CD4-positive, alpha-beta T cell (primary cell): ENCODE results near the gene NEURL4. TPM values are rescaled to one million over a fixed set of nuclear protein-coding genes. Genes with fewer than 3 reads are reported as not detected.

ENCODE experiments used
- ATAC-seq: fragments of 200-7000 bp; cut with Tn5 transposase; one replicate; pipeline ENCODE4 v1.10.0; 2022; ENCODE audit warnings: mild to moderate bottlenecking; ENCODE audit not compliant: poor library complexity
- CTCF ChIA-PET: fragments of 350-600 bp; sonication (Branson Sonifier 250); formaldehyde crosslinking; loops from one replicate; lab custom pipeline; 2021; ENCODE audit warnings: antibody characterized with exemption, inconsistent platforms; lab: Charles Lee
- POLR2A ChIA-PET: fragments of 350-600 bp; sonication (Branson Sonifier 250); formaldehyde crosslinking; loops from one replicate; lab custom pipeline; 2021; ENCODE audit warnings: antibody characterized with exemption, inconsistent platforms; lab: Charles Lee
- DNase-seq, 14 experiments: peaks; one replicate each; pipeline ENCODE4 v3.0.0-alpha.2; 2013 to 2020; ENCODE audit warnings: mixed read lengths in 2 of 14
- H3K27ac ChIP-seq, 2 donors: one replicate each; pipeline versions ENCODE4 v1.5.1 to v1.7.0; 2013; ENCODE audit warnings: low read length in 2 of 2, low read depth in 1 of 2, mild to moderate bottlenecking in 1 of 2
- H3K27me3 ChIP-seq, 2 experiments: 1 replicate in 1 of 2; 2 replicates in 1 of 2; pipeline versions ENCODE4 v1.6.1 to v1.7.0; 2013; ENCODE audit warnings: low read length in 2 of 2, control low read depth in 1 of 2, mild to moderate bottlenecking in 1 of 2, moderate library complexity in 1 of 2; ENCODE audit not compliant: insufficient read depth in 2 of 2, control insufficient read depth in 1 of 2
- H3K36me3 ChIP-seq: one replicate; pipeline ENCODE4 v1.6.1; 2013; ENCODE audit warnings: low read length, control low read depth; ENCODE audit not compliant: insufficient read depth
- H3K4me1 ChIP-seq: one replicate; pipeline ENCODE4 v1.6.1; 2013; ENCODE audit warnings: low read length, control low read depth; ENCODE audit not compliant: insufficient read depth
- H3K4me3 ChIP-seq: one replicate; pipeline ENCODE4 v1.5.1; 2013; ENCODE audit warnings: mild to moderate bottlenecking, low read length, moderate library complexity
- H3K9me3 ChIP-seq, 2 experiments: 1 replicate in 1 of 2; 2 replicates in 1 of 2; pipeline versions ENCODE4 v1.6.1 to v1.7.0; 2013; ENCODE audit warnings: low read length in 2 of 2, mild to moderate bottlenecking in 2 of 2, control low read depth in 1 of 2, moderate library complexity in 1 of 2; ENCODE audit not compliant: control insufficient read depth in 1 of 2, insufficient read depth in 1 of 2
- H3K27ac Mint-ChIP-seq: one replicate; pipeline ENCODE4 v1.8.0; 2020; ENCODE audit warnings: mixed read lengths
- H3K27me3 Mint-ChIP-seq: one replicate; pipeline ENCODE4 v1.8.0; 2021; ENCODE audit warnings: mixed read lengths
- H3K36me3 Mint-ChIP-seq: one replicate; pipeline ENCODE4 v1.8.0; 2021; ENCODE audit warnings: low read depth, mixed read lengths
- H3K4me1 Mint-ChIP-seq: one replicate; pipeline ENCODE4 v1.8.0; 2021; ENCODE audit warnings: low read depth, mixed read lengths
- H3K4me3 Mint-ChIP-seq: one replicate; pipeline ENCODE4 v1.8.0; 2020; ENCODE audit warnings: mild to moderate bottlenecking, mixed read lengths
- H3K9me3 Mint-ChIP-seq: one replicate; pipeline ENCODE4 v1.8.0; 2020; ENCODE audit warnings: mixed read lengths
- CTCF ChIP-seq: fragments of 200-600 bp; IDR thresholded peaks from one replicate; pipeline ENCODE4 v1.8.0; 2022; ENCODE audit warnings: antibody characterized with exemption, mild to moderate bottlenecking
- intact Hi-C, 2 experiments: fragments of 100-400 bp; cut with DNase I in 1 of 2; cut with micrococcal nuclease in 1 of 2; formaldehyde crosslinking; loops; one replicate each; pipeline versions ENCODE4 v1.15.1 to v1.9.0; 2023 to 2025; cut with DNase I, micrococcal nuclease
- polyA plus RNA-seq, 2 donors: library from polyadenylated mRNA; unstranded; fragments of 120-200 nt; gene quantifications; one replicate each; pipeline ENCODE4 v1.2.1, GENCODE V29; 2013
- total RNA-seq, 174 experiments: library from RNA in 2 of 174; stranded (reverse) in 2 of 174; gene quantifications; one replicate each; pipeline ENCODE4 v1.2.3 and lab custom pipeline; 2021 to 2026

NEURL4 gene
- total RNA-seq (10 to 100 TPM; 29.0 to 30.8 TPM), total RNA-seq (lab: John Stamatoyannopoulos, UW) (20.9 to 101 (median 63.4) reads per million in 172 experiments)
- 22.7 TPM for polyA plus RNA-seq (2013, experiment 1 of 2)
- polyA plus RNA-seq (2013, experiment 2 of 2) = 26.8 TPM

- POLR2A ChIA-PET = interaction anchor here (0.8 to 4.1 kb wide), 22 partner anchors 8 to 358 kb away, joined by 3 to 46 read pairs (median 8); partner anchors contain the start of genes ACADVL, ACAP1, DLG4 and FXR2
- Mint-ChIP-seq H3K27me3 (no peaks in the 10 kb centered on the region), H3K9me3 (no peaks in the 10 kb centered on the region), H3K4me3 (peak within 1 kb of the TSS; percentile 90), H3K36me3 (peaks cover 27% of the 10 kb centered on the region), H3K27ac (peak within 1 kb of the TSS; percentile 88), H3K4me1 (peaks cover 47% of the 10 kb centered on the region)
- H3K27ac ChIP-seq = peak within 1 kb of the TSS; percentile 80 to 92
- intact Hi-C loops = loop anchor here (1.0 to 10.0 kb wide), 4 partner anchors 12 to 526 kb away; partner anchors contain the start of genes CYB5D1 (in 1 of the 2), GPS2 (in 1 of the 2), NAA38 (in 1 of the 2) and TMEM88 (in 1 of the 2)
- ATAC-seq (peak; percentile 45), DNase-seq (peak in 7 of 14 experiments; percentile 17 to 70 (median 27))
- H3K4me3 ChIP-seq = peak within 1 kb of the TSS; percentile 64
- TF ChIP-seq CTCF = no peak
- no peaks in the 10 kb centered on the region for H3K9me3 ChIP-seq
- peaks cover 20% of the 10 kb centered on the region for H3K36me3 ChIP-seq
- H3K4me1 ChIP-seq = peaks cover 58% of the 10 kb centered on the region
- CTCF ChIA-PET = interaction anchor here (0.7 to 1.5 kb wide), 8 partner anchors 15 to 232 kb away, joined by 3 to 5 read pairs (median 4); partner anchors contain the start of genes SENP3 and SLC2A4
- H3K27me3 ChIP-seq = no peaks in the 10 kb centered on the region
These were observed at the start of gene NEURL4 for GRCh38 chr17:7328840-7329373. Gene NEURL4, minus strand, starts transcription at chr17:7329335. Its CDS starts 23 bp downstream, at chr17:7329312.

DNA sequence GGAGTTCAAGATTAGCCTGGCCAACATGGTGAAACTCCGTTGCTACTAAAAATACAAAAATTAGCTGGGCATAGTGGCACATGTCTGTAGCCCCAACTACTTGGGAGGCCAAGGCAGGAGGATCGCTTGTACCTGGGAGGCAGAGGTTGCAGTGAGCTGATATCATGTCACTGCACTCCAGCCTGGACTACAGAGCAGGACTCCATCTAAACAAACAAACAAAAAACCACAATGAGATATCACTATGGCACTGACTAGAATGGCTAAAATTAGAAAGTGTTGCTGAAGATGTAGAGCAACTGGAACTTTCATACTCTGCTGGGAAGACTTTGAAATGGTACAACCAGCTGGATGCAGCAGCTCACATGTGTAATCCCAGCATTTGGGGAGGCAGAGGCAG is 45.2 kb upstream of the NEURL4 start:
- intact Hi-C loops = no loop called here
- Mint-ChIP-seq H3K4me1 (no peaks in the 10 kb centered on the region), H3K27me3 (peaks cover 18% of the 10 kb centered on the region), H3K27ac (no peak overlapping the region), H3K36me3 (no peaks in the 10 kb centered on the region), H3K4me3 (no peak overlapping the region), H3K9me3 (no peaks in the 10 kb centered on the region)
- CTCF ChIA-PET = no interaction called here
- H3K36me3 ChIP-seq = no peaks in the 10 kb centered on the region
- H3K27me3 ChIP-seq = no peaks in the 10 kb centered on the region
- H3K27ac ChIP-seq = no peak overlapping the region
- peaks cover 0 to 4% of the 10 kb centered on the region in 2 experiments for H3K9me3 ChIP-seq
- TF ChIP-seq CTCF = no peak
- DNase-seq (no peak), ATAC-seq (no peak)
- POLR2A ChIA-PET = no interaction called here
- H3K4me1 ChIP-seq = no peaks in the 10 kb centered on the region
- no peak overlapping the region for H3K4me3 ChIP-seq

- H3K4me3 Mint-ChIP-seq = no peak overlapping the region
- intact Hi-C loops = no loop called here
- Histone ChIP-seq H3K4me1 (no peaks in the 10 kb centered on the region), H3K27me3 (no peaks in the 10 kb centered on the region), H3K36me3 (no peaks in the 10 kb centered on the region), H3K27ac (no peak overlapping the region), H3K9me3 (no peaks in the 10 kb centered on the region), H3K4me3 (no peak overlapping the region)
- ChIA-PET POLR2A (interaction anchor here (0.6 kb wide), 1 partner anchor 393 kb away, joined by 3 read pairs; no protein-coding TSS in a partner anchor), CTCF (interaction anchor here (1.0 to 1.9 kb wide), 2 partner anchors 15 to 75 kb away, joined by 3 to 5 read pairs; no protein-coding TSS in a partner anchor)
- TF ChIP-seq CTCF = no peak
- ATAC-seq (no peak), DNase-seq (no peak)
- H3K27ac Mint-ChIP-seq = no peak overlapping the region
- no peaks in the 10 kb centered on the region for H3K36me3 Mint-ChIP-seq
- H3K9me3 Mint-ChIP-seq = no peaks in the 10 kb centered on the region
- H3K4me1 Mint-ChIP-seq = no peaks in the 10 kb centered on the region
- H3K27me3 Mint-ChIP-seq = no peaks in the 10 kb centered on the region
These were observed 41.7 kb upstream of the NEURL4 start for GRCh38 chr17:7370853-7371252.
